Fibroblast of mammary gland (primary cell): ENCODE measurements around the gene GSTK1.

Experiments used
- DNase-seq: peaks from one replicate; pipeline ENCODE4 v3.0.0-alpha.2; 2010; ENCODE audit warnings: low read depth
- H3K4me3 ChIP-seq: 2 replicates; pipeline ENCODE4 v1.5.1; 2011; ENCODE audit warnings: low read depth, mild to moderate bottlenecking, low read length, moderate library complexity; ENCODE audit not compliant: control insufficient read depth
- CTCF ChIP-seq: conservative IDR thresholded peaks from 2 replicates; pipeline ENCODE4 v1.5.1; 2011; ENCODE audit warnings: low read depth, low read length, inconsistent platforms; ENCODE audit not compliant: control insufficient read depth, insufficient read depth

GSTK1 gene

GRCh38 chr7:143230602-143231457 is 32.4 kb upstream of the GSTK1 start:
- no peak for TF ChIP-seq CTCF
- no peak for DNase-seq
- H3K4me3 ChIP-seq = no peak overlapping the region

GRCh38 chr7:143233816-143234532 is 29.3 kb upstream of the GSTK1 start:
- no peak for TF ChIP-seq CTCF
- DNase-seq = no peak
- no peak overlapping the region for H3K4me3 ChIP-seq

- H3K4me3 ChIP-seq = no peak overlapping the region
- no peak for TF ChIP-seq CTCF
- DNase-seq = no peak
These were observed 28.7 kb upstream of the GSTK1 start for GRCh38 chr7:143234533-143234875.

GRCh38 chr7:143235561-143235960 is 27.7 kb upstream of the GSTK1 start:
- TF ChIP-seq CTCF = no peak
- DNase-seq = no peak
- H3K4me3 ChIP-seq = no peak overlapping the region

- TF ChIP-seq CTCF = no peak
- no peak for DNase-seq
- H3K4me3 ChIP-seq = no peak overlapping the region
These were observed 26.7 kb upstream of the GSTK1 start for GRCh38 chr7:143236408-143236990.

GRCh38 chr7:143237366-143237765 is 25.9 kb upstream of the GSTK1 start:
- no peak for DNase-seq
- TF ChIP-seq CTCF = no peak
- H3K4me3 ChIP-seq = no peak overlapping the region
